IPS DF 4.7 (cell line): Measurements from ENCODE around the gene UBE2G2.

Experiments used
- DNase-seq: peaks from one replicate; pipeline ENCODE4 v3.0.0-alpha.2; 2013; ENCODE audit warnings: low spot score; ENCODE audit errors: extremely low read depth

The UBE2G2 gene

DNA sequence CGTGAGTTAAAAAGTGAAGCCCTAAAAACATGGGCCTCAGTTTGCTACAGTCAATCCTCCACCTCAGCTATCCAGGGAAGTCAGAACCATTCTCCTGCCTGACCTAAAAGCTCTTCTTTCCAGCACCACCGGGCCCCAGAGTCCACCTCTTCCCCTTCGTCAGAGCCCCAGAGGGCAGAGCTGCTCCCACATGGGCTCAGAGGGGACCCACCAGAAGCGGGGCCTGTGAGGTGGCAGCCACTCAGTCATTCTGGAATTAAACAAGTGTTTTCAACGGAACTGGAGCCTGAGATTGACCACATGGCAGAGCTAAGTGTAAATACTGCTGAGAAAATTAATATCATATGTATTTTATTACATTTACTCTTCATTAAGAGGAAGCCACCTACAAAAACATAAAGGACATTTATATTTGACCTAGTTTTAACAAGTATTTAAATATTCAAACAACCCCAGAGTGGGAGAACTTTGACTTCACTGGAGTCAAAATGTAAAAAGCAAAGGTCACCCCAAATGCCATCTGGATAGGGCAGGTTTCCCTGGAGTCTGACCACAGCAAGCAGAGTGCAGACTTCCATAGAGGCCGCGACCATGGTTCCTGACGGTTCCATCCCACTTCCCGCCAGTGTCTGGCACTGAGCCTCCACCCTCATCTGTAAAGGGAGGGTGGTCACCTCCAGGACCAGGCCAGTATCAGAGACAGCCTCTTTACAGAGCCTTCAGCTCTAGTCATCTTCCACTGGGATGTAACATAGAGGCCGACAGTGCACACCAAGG lies 14.4 kb upstream of the UBE2G2 start:
- no peak for DNase-seq

DNA sequence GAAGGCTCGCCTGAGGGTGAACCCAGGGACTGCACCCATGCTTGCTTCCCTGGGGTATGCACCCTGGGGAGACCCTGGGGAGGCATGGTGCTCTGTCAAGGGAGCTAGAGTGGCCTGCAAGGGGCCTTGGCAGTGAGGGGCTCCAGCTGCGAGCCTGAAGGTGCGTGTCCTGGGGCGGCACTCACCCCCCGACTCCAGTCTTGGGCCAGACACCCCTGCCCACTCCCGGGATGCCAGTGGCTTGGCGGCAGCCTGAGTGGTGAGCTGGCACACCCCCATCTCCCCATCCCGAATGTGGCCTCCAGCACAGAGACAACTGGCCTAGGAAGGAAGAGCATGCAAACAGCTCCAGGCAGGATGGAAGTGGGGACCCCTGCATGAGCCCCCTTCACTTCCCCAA lies 13.6 kb upstream of the UBE2G2 start:
- DNase-seq: no peak

DNA sequence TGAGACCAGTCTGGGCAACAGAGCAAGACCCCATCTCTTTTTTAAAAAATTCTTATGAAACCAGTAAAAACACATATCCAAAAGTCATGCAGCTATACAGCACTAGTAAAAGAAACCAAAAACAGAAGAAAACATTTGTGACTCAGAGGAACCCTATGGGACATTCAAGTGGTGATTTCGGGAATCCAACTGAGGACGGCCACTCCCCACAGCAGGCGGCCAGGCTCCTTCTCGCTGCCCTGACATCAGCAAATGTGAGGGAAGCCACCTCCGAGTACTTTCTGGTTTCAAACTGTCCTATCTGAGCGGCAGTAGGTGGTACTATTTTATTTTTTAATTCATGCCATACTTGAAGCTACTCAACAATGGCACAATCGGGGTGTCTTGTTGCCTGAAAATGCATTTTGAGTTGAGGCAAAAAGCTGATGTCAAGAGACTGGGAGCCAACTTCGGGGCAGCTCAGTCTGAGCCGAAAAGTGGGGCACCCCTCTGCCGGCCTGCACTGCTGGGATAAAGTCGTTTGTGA lies 12.9 kb upstream of the UBE2G2 start:
- no peak for DNase-seq

DNA sequence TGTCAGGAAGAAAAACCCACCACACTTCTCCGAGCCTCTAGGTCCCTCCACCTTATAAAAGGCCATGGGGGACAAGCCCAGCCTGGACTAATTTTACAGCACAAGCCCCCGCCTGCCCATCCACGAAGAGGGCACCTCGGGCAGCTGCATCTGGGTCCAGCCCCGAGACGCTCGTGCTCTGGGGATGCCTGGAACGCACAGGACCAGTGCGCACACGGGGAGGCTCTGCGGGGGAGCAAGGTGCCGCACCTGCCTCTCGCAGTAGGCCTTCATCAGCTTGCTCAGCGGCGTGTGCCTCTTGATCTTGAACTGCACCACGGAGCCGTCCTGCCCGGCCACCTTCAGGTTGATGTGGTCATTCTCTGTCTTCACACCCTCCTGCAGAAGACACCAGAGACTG lies 12.1 kb upstream of the UBE2G2 start:
- DNase-seq: no peak

DNA sequence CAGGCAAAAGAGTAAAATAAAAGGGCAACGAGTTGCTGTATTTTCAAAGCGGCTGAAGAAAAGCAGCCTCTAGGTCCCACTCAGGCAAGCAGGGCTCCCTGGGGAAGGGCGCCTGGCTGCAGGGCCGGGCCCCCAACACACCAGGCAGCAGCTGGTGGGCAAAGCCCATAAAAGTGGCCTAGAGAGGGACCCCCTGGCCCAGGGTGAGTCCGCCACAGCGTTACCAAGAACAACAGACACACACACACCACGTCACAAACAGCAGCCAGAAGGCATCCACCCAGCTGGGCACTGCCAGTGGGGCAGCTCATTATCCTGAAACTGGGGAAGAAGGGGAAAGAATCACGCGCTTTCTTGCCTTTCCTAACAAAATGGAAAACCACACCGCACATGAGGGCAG lies 11.5 kb upstream of the UBE2G2 start:
- DNase-seq: no peak

DNA sequence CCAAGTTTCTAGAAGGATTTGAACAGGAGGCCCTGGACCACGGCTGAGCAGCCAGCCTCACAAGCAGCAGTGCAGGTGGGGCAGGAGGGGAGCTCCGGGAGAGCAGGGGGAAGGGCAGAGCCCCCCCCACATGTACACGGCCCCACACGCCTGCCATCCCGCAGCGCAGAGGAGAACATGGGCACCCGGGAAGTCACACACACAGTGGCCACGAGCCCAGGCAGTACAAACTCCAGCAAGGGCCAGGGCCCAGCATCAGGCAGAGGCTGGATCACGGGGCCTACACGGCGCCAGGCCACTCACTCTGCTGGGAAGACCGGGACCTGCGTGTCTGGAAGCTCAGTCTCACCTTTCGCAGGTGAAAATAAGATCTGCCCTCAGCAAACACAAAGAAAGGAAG lies 11.0 kb upstream of the UBE2G2 start:
- no peak for DNase-seq

DNA sequence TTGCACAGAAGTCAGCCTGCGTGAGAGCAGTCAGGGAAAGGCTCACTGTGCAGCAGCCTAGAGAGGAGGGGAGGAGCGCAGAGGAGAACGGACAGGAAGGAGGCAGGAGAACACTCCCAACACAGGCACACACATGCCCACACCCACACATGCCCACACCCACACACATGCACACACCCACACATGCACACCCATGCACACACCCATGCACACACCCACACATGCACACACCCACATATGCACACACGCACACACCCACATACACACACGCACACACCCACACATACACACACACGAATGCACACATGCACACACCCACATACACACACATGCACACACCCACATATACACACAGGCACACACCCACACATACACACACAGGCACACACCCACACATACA lies 9.2 kb upstream of the UBE2G2 start:
- DNase-seq: no peak

DNA sequence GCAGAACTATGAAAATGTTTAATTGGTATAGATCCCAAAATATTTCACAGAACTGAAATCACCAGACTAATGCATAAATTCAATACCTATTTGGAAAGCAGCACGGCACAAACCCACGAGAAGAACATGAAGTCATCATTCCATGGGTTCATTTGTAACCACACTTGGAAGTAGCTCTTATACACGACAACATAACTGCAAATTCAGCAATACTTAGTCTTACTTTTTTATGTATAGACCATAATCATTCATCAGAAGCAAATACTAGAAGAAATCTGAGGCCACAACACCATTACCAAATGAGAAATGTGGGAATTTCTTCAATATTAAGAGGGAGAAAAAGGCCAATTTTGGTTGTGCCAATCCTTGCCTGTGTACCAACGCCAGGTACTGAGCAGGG lies 4.2 kb upstream of the UBE2G2 start:
- no peak for DNase-seq

DNA sequence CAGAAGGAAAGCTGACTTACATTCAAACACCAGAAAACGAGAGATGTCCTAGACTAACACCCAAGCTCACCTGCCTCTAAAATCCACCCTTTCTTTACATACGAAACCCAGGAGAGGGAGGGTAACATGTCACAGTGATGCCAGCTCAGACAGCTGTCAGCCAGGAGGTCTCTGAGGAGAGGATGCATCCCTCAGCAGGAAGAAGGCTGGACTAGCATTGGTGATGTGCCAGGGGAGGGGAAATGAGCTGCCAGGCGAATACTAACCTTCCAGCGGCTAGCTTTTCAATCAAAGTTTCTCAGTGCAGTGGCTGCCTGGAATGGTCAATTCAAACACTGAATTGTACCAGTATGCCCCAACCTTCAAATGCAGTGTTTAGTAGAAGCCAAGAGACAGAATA lies 3.6 kb upstream of the UBE2G2 start:
- no peak for DNase-seq

DNA sequence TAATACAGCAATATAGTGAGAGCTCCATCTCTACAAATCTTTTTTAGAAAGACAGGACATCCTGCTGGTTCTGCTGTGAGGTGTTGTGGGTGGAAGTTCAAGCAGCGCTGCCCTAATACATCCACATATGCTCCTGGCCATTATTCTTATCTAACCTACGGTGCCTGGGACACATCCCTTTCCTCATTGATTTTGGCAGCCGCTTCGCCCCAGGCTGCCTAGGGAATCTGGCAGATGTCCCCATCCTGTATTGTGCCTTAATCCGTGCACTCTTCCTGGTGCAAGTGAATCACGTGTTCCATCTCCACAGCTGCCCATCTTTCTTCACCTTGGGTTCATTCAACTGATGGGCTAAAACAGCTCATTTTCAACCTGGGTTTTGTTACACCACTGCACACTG lies 3.1 kb upstream of the UBE2G2 start:
- DNase-seq: no peak

DNA sequence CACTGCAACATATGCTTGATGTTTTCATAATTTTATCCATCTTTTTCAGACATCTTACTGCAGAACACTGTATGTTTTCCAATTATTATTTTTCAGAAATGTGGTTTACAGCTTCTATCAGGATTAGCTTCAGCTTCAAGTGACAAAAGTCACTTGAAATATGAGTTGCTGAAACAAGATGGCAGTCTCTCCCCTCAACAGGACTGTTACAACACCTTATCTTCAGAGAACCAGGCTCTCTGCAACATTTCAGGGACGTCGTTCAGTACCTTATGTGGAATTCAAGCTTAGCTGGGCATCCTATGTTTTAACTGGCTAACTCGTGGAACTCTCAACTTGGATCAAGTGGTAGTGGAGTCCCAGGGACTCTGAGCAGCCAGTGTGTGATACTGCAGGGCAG lies 2.0 kb upstream of the UBE2G2 start:
- no peak for DNase-seq

DNA sequence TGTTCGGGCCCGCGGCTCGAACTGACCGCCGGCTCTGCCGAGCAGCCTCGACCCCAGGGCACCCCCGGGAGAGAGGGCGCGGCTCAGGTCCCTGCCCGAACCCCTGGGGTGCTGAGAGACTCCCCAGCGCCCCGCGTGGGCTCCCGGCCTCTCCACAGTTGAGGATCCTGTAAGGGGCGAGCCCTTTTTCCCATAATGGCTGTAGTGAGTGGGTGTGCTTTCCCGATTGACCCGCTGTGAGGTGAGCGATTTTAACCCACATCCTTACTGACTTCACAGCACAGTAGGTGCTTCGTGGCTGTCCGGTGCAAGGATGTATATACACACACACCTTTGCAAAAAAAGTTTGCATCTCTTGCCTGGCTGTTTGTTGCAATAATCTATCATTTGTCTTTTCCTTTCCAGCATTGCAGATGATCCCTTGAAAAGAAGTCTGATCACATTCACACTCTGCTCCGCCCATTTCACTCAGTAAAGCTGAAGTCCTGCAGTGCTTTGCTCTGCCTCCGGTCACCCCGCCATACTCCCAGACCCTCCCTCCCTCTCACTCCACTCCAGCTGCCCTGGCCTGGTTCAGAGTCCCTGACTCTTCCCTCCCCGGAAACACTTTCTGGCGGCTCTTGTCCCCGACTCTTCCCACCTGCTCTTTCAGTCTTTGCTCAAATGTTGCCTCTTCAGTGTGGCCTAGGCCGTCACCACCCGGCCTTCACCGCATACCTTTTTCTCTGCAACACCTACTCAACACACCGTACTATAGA lies 955 bp upstream of the UBE2G2 start:
- no peak for DNase-seq

DNA sequence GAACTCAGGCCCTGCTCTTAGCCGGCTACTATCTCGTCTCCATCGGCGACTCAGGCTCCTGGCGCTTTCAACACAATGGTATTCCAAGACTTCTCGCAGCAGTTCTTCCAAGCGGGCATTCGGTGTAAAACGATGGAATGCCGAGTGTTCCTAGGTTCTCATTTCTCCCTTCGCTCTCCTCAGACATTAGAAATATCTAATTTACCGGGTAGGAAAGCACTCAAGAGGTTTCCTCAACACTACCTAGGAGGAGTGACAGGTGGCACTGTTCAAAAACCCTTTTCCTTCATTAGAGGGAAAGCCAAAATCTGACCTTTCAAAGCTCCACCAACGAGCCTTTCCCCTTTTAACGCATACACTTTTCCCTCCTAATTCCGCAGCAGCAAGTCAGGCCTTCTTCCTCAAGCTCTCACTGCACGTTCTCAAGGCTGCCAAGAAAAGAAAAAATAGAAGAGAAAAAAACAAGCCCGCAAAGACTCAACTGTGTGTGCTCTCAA lies 601 bp downstream of the UBE2G2 start:
- DNase-seq: no peak

DNA sequence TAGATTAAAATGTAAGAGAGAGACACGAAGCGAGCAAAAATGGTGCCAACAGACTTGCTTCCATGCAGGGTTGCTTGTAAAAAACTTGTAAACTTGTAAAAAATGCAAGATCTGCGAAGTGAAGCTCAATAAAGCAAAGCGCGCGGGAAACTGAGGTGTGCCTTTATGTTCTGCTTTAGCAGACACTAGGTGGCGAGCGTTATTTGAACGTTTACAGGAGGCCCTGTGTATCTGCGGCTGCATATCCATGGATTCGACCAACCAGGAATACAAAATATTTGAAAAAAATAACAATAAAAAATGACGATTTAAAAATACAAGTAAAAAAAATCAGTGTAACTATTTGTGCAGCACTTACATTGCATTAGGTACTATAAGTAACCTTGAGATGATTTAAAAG lies 1.5 kb downstream of the UBE2G2 start:
- no peak for DNase-seq

DNA sequence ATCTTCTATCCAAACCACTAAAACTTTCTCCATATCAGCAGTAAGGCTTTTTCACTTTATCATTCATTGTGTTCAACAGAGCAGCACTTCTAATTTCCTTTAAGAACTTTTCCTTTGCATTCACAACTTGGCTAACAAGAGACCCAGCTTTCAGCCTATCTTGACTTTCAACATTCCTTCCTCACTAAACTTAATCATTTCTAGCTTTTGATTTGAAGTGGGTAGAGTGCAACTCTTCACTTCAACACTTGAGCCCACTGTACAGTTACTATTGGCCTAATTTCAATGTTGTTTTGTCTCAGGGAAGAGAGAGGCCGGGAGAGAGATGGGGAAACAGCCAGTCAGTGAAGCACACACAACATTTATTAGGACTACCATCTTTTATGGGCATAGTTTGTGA lies 2.0 kb downstream of the UBE2G2 start:
- DNase-seq: no peak

DNA sequence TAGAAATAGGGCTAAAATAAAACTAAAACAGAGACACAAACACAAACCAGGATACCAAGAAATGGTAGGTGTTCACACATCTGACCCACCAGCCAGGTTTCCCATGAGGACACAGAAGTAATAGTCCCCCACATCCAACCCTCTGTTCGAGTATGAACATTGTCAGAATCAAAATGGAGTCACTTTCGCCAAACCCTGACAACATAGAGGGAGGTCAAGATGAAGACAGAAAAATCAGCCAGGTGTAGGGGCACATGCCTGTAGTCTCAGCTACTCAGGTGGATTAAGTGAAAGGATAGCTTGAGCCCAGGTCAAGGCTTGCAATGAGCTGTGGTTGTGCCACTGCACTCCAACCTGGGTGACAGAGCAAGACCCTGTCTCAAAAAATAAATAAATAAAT lies 3.8 kb downstream of the UBE2G2 start:
- DNase-seq: no peak

DNA sequence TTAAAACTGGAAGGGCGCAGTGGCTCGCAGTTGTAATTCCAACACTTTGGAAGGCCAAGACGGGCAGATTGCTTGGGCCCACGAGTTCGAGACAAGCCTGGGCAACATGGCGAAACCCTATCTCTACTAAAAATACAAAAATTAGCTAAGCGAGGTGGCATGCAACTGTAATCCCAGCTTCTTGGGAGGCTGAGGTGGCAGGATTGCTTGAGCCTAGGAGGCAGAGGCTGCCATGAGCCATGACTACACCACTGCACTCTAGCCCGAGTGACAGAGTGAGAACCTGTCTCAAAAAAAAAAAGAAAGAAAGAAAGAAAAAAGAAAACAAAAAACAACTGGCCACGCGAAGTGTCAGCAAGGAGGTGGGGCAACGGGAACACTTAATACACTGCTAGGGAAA lies 6.3 kb downstream of the UBE2G2 start:
- no peak for DNase-seq

DNA sequence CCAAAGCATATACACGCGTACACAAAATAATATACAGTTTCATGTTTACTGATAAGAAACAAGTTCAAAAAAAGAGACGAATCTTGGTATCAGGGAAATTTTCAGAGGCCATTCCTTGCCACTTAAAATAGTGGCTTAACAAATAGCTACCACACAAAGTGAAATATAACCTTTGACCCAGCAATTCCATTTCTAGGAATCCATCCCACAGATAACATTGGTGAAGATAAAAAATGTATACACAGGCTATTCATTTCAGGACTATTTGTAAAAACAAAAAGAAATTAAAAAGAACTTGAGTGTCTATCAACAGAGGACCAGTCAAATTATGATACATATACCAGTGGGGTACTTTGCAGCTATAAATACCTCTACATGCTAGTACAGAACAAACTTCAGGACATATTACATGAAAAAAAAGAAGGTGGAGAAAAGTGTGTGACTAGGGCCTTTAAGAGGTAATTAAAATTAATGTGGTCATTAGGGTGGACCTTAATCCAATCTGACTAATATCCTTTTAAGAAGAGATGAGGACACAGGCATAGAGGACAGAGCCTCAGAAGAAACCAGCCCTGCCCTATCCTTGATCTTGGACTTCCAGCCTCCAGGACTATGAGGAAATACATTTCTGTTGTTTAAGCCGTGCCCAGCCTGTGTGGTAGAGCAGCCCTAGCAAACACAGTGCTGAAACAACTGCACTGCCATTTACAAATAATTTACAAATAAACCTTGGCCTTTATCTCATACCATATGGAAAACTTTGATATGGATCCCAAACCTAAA lies 7.8 kb downstream of the UBE2G2 start:
- DNase-seq: no peak

DNA sequence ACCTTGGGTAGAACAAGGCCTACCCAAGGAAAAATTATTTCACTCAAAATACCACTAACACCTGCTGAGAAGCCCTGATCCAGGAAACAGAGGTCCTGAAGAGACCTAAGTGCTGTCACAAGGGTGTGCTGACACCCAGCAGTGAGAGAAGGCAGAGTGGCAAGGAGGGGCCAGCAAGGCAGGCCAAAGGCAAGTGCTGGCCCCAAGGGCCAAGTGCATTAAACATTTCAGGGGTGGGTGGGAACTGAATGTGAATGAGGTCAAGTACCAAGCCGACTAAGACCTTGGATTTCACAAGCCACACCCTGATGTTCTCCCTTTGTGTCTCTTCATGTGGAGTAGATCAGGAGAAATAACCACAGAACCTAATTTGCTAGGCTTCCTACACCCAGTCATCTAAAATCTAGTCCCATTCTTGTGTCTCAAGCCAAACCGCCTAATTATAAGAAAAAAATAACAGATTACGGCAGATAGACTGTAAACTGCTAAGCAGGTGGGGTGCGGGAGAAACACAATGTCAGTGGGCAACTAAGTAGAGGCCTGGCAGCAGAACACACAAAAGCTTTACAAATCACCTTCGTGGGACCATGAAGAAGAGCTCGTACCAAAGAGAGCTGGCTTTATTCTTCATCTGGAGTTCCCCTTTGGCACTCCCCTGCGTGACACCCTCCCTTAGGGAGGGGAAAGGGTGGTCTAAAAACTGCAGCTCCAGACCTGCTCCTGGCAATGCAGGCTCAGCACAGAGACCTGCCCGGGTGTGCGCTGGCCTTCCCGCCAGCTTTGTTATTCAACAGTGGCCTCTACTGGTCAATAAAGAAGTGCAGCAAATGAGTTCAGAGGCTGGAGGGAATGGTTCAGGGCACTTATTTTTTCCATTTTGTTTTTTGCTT lies 8.7 kb downstream of the UBE2G2 start:
- DNase-seq: no peak

DNA sequence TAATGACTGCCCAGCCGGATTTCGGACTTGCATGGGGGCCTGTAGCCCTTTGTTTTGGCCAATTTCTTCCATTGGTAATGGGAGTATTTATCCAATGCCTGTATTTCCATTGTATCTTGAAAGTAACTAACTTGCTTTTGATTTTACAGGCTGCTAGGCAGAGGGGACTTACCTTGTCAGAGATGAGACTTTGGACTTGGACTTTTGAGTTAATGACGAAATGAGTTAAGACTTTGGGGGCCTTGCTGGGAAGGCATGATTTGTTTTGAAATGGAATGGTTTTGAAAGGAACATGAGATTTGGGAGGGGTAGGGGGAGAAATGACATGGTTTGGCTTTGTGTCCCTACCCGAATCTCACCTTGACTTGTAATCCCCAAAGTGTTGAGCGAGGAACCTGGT lies 9.6 kb downstream of the UBE2G2 start:
- no peak for DNase-seq

DNA sequence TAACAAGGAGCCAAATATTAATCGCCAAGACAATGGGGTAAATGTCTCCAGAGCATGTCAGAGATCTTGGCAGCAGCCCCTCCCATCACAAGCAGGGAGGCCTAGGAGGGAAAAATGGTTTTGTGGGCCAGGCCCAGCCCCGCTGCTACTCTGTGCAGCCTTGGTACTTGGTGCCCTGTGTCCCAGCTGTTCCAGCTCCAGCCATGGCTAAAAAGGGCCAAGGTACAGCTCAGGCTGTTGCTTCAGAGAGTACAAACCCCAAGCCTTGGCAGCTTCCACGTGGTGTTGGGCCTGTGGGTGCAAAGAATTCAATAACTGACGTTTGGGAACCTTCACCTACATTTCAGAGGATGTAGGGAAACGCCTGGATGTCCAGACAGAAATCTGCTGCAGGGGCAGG lies 10.4 kb downstream of the UBE2G2 start:
- no peak for DNase-seq
